ENCODE data around the gene BTBD7.

BTBD7 gene

GRCh38 chr14:93379831-93380230 is 47.0 kb upstream of the BTBD7 start:
- ATAC-seq: no peak
- no peak for TF ChIP-seq ARNTL (CRISPR knock-in tag; IDR thresholded peaks at IDR 0.05; ENCODE audit: borderline replicate concordance, low read depth)
- no peak for TF ChIP-seq CREB5 (CRISPR knock-in tag; IDR thresholded peaks at IDR 0.05; ENCODE audit: low read depth)
- TF ChIP-seq TOX (CRISPR knock-in tag; IDR thresholded peaks at IDR 0.05; ENCODE audit: borderline replicate concordance): no peak
- TF ChIP-seq BACH2 (CRISPR knock-in tag; IDR thresholded peaks at IDR 0.05; ENCODE audit: borderline replicate concordance): no peak
- TF ChIP-seq OSR1 (CRISPR knock-in tag; IDR thresholded peaks at IDR 0.05): no peak
- no peak for TF ChIP-seq ZFP3 (CRISPR knock-in tag; IDR thresholded peaks at IDR 0.05)
- TF ChIP-seq ZC3H10 (CRISPR knock-in tag; IDR thresholded peaks at IDR 0.05): no peak
- no peak for TF ChIP-seq RARB (CRISPR knock-in tag; IDR thresholded peaks at IDR 0.05)
- TF ChIP-seq ISL1 (CRISPR knock-in tag; IDR thresholded peaks at IDR 0.05): no peak
- no peak for TF ChIP-seq CSRNP3 (CRISPR knock-in tag; IDR thresholded peaks at IDR 0.05)

- TF ChIP-seq TOX (CRISPR knock-in tag; IDR thresholded peaks at IDR 0.05; ENCODE audit: borderline replicate concordance) (no peak), CSRNP3 (CRISPR knock-in tag; IDR thresholded peaks at IDR 0.05) (no peak), ZNF70 (CRISPR knock-in tag; IDR thresholded peaks at IDR 0.05) (no peak), ARNTL (CRISPR knock-in tag; IDR thresholded peaks at IDR 0.05; ENCODE audit: borderline replicate concordance, low read depth) (no peak), ZC3H10 (CRISPR knock-in tag; IDR thresholded peaks at IDR 0.05) (no peak), TCF4 (CRISPR knock-in tag; IDR thresholded peaks at IDR 0.05; ENCODE audit: borderline replicate concordance) (no peak), PATZ1 (CRISPR knock-in tag; IDR thresholded peaks at IDR 0.05; ENCODE audit: borderline replicate concordance) (no peak), ZFP30 (CRISPR knock-in tag; IDR thresholded peaks at IDR 0.05) (no peak), ESRRG (CRISPR knock-in tag; IDR thresholded peaks at IDR 0.05) (no peak), GLIS3 (CRISPR knock-in tag; IDR thresholded peaks at IDR 0.05) (no peak), POU6F1 (CRISPR knock-in tag; IDR thresholded peaks at IDR 0.05; ENCODE audit: borderline replicate concordance, low read depth) (no peak), PPARA (CRISPR knock-in tag; IDR thresholded peaks at IDR 0.05; ENCODE audit: borderline replicate concordance) (no peak), ZNF565 (CRISPR knock-in tag; conservative IDR thresholded peaks at IDR 0.05; ENCODE audit: low read depth) (no peak), BACH2 (CRISPR knock-in tag; IDR thresholded peaks at IDR 0.05; ENCODE audit: borderline replicate concordance) (no peak)
- no peak for ATAC-seq
These were observed 42.9 kb upstream of the BTBD7 start for GRCh38 chr14:93375673-93376156.

GRCh38 chr14:93369713-93370266 is 37.0 kb upstream of the BTBD7 start:
- no peak for TF ChIP-seq ESRRG (CRISPR knock-in tag; IDR thresholded peaks at IDR 0.05)

GRCh38 chr14:93368996-93369712 is 36.3 kb upstream of the BTBD7 start:
- ATAC-seq: no peak
- TF ChIP-seq TSHZ2 (CRISPR knock-in tag; IDR thresholded peaks at IDR 0.05) (no peak), PATZ1 (CRISPR knock-in tag; IDR thresholded peaks at IDR 0.05; ENCODE audit: borderline replicate concordance) (no peak), ARNTL (CRISPR knock-in tag; IDR thresholded peaks at IDR 0.05; ENCODE audit: borderline replicate concordance, low read depth) (no peak), ZFP30 (CRISPR knock-in tag; IDR thresholded peaks at IDR 0.05) (no peak), ZNF565 (CRISPR knock-in tag; conservative IDR thresholded peaks at IDR 0.05; ENCODE audit: low read depth) (no peak), PPARA (CRISPR knock-in tag; IDR thresholded peaks at IDR 0.05; ENCODE audit: borderline replicate concordance) (no peak), GLIS3 (CRISPR knock-in tag; IDR thresholded peaks at IDR 0.05) (no peak), CSDC2 (CRISPR knock-in tag; IDR thresholded peaks at IDR 0.05) (no peak)

More at GRCh38 chr14:93369713-93370266, 37.0 kb upstream of the BTBD7 start:
- no peak for ATAC-seq
